Stimulated activated CD8-positive, alpha-beta memory T cell treated with anti-CD3 and anti-CD28 coated beads, Interleukin-4, amount 100 ng/mL, for 48 hours (primary cell): Measurements from ENCODE around the gene KDM1B.
"Not testable (repeated sequence)": the region's sequence is repeated elsewhere in the genome, so short reads cannot be mapped to it uniquely, and the experiment has no call there.

Source experiments
- DNase-seq: peaks from one replicate; pipeline ENCODE4 v3.0.0-alpha.2; 2020

Gene KDM1B

GRCh38 chr6:18153311-18153703, 1.9 kb upstream of the KDM1B start:
- DNase-seq: no peak

DNA sequence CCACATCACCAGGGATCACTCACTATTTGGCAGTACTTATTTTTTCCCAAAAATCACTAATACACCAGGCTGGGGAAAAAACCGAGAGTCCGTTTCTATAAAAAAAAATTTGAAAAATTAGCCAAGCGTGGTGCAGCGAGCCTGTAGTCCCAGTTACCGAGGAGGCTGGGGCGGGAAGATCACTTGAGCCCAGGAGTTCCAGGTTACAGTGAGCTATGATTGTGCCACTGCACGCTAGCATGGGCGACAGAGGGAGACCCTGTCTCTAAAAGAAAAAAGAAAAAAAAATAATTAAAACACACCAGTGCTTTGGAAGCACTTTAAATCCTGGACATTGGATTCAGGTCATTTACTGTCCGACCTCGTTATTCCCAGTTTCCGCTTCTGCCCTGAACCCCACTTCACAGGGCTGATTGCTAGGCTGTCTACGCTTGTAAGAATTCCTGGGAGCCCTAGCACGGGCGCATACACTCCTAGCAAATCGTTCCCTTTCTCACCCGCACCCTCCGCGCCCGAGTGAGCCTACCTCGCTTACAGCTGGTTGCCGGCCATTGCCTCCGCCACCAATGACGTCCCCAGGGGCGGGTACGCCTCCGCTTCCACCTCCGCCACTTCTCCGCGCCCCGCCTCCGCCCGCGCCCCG, 594 bp upstream of the KDM1B start, which contains the start of gene TPMT:
TPMT (minus strand) TSS at position 571 of the 643 bp plus-strand sequence. CDS start 5,950 bp downstream, outside the sequence.
- peak; percentile 32 for DNase-seq

- peak; percentile 60 for DNase-seq
Measured at GRCh38 chr6:18155864-18156421, 721 bp downstream of the KDM1B start.

GRCh38 chr6:18160911-18161310, 5.7 kb downstream of the KDM1B start:
- DNase-seq: no peak

- no peak for DNase-seq
Measured at GRCh38 chr6:18161431-18161830, 6.2 kb downstream of the KDM1B start.

DNA sequence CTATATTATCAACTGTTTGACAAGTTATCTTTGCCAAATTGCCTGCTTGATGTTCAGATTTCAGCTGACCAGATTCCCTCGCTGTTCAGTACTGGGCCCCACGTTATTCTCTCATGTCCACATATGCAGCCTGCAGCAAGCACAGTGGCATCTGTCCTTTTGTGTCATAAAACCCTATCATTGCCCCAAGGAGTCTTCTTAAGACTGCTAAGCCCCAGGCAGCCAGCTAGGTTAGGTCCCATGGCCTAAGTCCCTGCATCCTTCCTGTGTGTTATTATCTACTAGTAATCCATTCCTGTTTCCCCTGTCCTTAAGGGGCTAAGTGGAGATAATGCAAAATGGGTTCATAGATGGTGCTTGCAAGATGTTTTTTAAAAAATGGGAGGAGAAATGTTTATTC, 7.2 kb downstream of the KDM1B start:
- no peak for DNase-seq

- no peak for DNase-seq
Measured at GRCh38 chr6:18165751-18166150, 10.5 kb downstream of the KDM1B start.

DNA sequence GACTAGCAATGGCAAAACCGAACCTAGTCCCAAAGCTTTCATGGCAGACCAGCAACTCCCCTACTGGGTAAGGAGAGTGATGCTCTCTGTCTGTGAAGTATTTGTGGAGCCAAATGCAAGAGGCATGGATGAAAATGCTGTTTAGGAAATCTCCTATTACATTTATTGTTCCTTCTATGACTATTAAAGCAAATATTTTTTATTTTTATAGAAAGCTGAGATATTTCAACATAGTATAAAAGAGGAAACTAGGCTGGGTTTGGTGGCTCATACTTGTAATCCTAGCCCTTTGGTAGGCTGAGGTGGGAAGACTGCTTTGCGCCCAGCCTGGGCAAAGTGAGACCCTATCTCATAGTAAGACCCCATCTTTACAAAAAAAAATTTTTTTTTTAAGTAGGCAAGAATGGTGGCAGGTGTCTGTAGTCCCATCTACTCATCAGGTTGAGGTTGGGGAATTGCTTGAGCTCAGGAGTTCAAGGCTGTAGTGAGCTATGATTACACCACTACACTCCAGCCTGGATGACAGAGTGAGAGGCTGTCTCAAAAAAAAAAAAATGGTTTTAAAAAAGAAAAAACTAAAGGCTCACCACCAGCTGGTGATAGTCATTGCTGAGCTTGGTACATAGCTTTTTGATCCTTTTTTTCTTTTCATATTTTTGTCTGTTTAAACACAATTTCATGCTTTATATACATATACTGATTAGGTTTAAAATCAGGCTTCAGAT, 11.3 kb downstream of the KDM1B start:
- no peak for DNase-seq

GRCh38 chr6:18168264-18168663, 13.0 kb downstream of the KDM1B start:
- no peak for DNase-seq

DNA sequence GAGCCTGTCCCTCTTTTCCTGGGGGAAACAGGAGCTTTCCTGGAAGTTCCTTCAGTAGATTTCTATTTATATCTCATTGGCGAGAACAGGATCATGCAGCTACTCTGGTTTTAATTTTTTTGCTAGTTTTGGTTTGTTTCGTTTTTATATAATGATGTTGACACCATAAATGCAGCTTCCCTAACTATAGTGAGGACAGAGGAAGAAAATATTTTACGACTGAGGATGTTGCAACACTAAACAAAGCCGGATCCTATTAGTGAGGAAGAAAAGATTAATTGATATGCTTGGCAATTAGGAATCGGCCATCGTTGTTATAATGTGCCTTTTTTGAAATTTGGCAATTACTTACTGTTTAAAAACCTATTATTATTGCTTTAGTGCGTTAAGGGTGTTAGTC, 16.6 kb downstream of the KDM1B start:
- no peak for DNase-seq

DNA sequence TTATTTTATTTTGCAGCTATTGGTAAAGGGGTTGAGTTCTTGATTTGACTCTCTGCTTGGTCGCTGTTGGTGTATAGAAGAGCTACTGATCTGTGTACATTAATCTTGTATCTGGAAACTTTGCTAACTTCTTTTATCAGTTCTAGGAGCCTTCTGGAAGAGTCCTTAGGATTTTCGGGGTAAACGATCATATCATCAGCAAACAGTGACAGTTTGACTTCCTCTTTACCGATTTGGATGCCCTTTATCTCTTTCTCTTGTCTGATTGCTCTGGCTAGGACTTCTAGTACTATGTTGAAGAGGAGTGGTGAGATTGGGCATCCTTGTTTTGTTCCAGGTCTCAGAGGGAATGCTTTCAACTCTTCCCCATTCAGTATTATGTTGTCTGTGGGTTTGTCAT, 21.0 kb downstream of the KDM1B start:
- DNase-seq: not testable (repeated sequence)

DNA sequence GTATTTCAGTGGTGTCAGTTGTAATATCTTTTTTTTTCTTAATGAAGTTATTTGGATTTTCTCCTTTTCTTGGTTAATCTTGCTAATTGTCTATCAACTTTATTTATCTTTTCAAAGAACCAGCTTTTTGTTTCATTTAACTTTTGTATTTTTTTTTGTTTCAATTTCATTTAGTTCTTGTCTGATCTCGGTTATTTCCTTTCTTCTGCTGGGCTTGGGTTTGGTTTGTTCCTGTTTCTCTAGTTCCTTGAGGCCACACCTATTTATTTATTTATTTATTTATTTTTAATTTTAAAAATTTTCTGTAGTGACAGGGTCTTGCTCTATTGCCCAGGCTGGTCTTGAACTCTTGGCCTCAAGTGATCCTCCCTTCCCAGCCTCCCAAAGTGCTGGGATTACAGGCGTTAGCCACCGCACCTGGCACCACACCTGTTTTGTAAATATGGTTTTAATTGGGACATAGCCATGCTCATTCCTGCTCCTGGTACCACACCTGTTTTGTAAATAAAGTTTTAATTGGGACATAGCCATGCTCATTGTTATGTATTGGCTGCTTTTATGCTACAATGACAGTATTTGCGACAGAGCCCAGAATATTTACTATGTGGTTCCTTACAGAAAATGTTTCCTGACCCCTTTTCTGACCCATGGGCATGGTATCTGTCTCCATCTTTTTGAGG, 22.2 kb downstream of the KDM1B start:
- no peak for DNase-seq

DNA sequence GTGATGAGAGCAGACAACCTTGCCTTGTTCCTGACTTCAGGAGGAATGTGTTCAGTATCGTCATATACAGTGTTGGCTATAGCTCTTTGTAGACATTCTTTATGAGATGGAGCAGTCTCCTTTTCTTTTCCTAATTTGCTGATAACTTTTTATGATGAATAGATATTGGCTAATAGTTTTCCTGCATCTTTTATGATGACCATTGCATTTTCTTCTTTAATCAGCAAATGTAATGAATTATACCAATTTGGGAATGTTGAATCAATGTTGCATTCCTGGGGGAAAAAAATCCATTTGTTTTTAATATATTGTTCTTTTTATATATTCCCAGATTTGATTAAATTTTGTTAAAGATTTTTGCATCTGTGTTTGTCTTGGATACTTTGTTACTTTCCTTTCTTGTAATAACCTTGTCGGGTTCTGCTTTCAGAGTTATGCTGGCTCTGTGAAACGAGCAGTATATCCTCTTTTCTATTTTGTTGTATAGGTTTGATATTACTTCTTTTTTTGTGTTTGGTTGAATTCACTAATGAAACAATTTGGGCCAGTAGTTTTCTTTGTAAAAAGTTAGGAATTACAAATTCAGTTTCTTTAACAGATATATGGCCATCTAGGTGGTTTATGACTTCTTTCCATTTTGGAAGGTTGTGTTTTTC, 23.9 kb downstream of the KDM1B start:
- no peak for DNase-seq

- DNase-seq: no peak
Measured at GRCh38 chr6:18179770-18180356, 24.6 kb downstream of the KDM1B start.

DNA sequence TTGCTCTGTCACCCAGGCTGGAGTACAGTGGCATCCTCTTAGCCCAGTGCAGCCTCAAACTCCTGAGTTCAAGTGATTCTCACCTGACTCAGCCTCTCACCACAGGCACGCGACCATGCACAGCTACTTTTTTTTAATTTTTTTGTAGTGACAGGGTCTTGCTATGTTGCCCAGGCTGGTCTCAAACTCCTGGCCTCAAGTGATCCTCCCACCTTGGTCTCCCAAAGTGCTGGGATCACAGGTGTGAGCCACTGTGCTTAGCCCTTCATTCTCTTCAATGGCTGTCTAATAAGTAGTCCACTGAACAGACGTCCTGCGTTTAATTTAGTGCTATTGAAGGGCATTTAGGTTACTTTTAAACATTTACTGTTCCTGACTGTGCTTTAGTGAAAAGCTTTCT, 27.3 kb downstream of the KDM1B start:
- no peak for DNase-seq

GRCh38 chr6:18183766-18184165, 28.5 kb downstream of the KDM1B start:
- DNase-seq: no peak

GRCh38 chr6:18185624-18186023, 30.4 kb downstream of the KDM1B start:
- DNase-seq: no peak

DNA sequence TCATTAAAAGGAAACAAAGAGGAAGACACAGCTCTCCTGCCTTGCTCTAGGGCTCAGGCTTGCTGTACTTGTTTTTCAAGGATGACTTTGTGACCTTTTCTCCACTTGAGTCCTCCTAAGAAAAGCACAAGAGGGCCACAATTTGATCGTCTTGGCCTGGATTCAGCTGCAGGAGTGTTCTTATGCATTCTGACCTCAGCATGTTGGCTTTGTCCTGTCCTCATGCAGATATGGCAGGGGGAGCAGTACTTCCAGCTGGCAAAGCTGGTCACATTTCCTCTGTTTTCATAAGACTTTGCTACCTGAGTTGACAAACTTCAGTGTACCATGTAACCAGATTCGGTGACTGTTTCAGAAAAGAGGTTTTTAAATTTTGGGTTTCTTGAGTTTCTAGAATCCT, 30.8 kb downstream of the KDM1B start:
- no peak for DNase-seq

DNA sequence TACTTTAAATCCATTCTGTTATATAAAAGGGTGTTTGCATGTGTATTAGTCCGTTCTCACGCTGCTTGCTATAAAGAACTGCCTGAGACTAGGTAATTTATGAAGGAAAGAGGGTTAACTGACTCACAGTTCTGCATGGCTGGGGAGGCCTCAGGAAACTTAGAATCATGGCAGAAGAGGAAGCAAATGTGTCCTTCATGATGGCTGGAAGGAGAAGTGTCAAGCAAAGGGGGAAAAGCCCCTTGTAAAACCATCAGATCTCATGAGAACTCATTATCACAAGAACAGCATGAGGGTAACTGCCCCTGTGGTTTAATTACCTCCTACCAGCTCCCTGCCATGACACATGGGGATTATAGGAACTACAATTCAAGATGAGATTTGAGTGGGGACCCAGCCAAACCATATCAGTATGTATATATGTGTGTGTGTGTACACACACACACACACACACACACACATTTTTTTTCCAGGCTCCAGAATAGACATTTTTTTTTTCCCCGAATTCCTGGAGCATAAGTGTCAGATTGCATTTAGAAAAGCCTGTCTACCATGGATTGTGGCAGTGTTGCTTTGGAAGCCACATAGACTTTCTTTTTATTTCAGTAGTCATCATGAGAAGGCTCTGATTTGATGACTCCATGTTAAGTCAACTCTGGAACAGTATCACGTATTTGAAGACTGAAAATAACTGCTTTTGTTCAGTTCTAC, 31.5 kb downstream of the KDM1B start:
- DNase-seq: no peak

- DNase-seq: no peak
Measured at GRCh38 chr6:18187701-18188100, 32.5 kb downstream of the KDM1B start.

- no peak for DNase-seq
Measured at GRCh38 chr6:18189196-18189595, 34.0 kb downstream of the KDM1B start.

DNA sequence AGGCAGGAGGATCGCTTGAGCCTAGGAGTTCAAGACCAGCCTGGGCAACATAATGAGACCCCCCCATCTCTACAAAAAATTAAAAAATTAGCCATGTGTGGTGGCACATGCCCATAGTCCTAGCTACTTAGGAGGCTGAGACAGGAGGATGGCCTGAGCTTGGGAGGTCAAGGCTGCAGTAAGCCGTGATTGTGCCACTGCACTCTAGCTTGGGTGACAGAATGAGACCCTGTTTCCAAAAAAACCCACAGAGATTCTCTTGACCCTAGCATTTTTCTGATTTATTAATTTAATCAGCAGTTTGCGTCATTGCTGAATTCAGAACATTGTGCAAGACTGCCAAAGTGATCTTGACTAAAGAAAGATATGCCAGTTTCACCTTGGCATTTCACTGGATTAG, 36.8 kb downstream of the KDM1B start:
- no peak for DNase-seq
